Measurements from ENCODE around the gene GNAL. TPM values are rescaled to one million over a fixed set of nuclear protein-coding genes. Genes with fewer than 3 reads are reported as not detected.

The GNAL gene
- total RNA-seq, 1 donor from 2014 or later, result 1.1 TPM

DNA sequence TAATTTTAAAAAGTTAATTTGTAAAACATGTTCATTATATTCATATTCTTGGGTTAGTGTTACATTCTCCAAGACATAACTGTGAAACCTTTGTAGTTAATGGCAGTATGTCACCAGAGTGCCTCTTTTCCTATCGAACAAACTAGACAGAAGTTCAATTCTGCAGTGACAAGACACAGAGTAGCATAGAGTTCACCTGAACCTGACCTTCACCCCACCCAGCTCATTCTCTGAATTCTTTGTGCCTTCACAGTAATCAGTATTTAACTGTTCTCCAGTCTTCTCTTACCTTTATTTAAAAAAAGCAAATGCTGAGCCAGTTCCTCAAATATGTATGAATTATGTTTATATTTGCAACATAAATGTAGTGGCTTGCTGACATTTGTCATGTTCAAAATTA lies 109.2 kb downstream of the GNAL start:
- Histone ChIP-seq H3K36me3 (no peaks in the 10 kb centered on the region), H3K4me3 (no peak overlapping the region), H3K4me1 (no peaks in the 10 kb centered on the region), H3K9me3 (replicated peaks) (no peaks in the 10 kb centered on the region), H3K27ac (replicated peaks) (no peak overlapping the region), H3K27me3 (ENCODE audit: low read depth) (no peaks in the 10 kb centered on the region)
- TF ChIP-seq, protein P1, sequence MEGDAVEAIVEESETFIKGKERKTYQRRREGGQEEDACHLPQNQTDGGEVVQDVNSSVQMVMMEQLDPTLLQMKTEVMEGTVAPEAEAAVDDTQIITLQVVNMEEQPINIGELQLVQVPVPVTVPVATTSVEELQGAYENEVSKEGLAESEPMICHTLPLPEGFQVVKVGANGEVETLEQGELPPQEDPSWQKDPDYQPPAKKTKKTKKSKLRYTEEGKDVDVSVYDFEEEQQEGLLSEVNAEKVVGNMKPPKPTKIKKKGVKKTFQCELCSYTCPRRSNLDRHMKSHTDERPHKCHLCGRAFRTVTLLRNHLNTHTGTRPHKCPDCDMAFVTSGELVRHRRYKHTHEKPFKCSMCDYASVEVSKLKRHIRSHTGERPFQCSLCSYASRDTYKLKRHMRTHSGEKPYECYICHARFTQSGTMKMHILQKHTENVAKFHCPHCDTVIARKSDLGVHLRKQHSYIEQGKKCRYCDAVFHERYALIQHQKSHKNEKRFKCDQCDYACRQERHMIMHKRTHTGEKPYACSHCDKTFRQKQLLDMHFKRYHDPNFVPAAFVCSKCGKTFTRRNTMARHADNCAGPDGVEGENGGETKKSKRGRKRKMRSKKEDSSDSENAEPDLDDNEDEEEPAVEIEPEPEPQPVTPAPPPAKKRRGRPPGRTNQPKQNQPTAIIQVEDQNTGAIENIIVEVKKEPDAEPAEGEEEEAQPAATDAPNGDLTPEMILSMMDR (IDR thresholded peaks at IDR 0.05; ENCODE audit: borderline replicate concordance), result no peak
- intact Hi-C loops (cut with micrococcal nuclease), result no loop called here
- no peak for DNase-seq

DNA sequence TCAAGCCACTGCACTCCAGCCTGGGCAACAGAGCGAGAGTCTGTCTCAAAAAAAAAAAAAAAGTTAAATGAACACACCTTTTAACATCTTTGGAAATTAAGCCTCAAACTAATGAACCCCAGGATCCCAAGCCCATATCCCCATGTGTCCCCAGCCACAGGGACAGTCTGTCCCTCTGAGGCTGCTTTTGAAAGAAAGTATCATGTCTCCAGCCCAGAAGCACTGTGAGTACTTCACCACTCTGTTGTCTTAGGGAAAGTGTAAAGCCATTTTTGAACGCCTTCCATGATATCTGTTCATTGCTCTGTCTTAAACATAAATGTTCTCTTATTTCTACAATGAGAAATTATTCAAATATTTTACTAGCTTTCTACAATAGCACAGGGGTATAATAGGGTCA lies 110.0 kb downstream of the GNAL start:
- DNase-seq, result no peak
- H3K4me1 ChIP-seq, result no peaks in the 10 kb centered on the region

DNA sequence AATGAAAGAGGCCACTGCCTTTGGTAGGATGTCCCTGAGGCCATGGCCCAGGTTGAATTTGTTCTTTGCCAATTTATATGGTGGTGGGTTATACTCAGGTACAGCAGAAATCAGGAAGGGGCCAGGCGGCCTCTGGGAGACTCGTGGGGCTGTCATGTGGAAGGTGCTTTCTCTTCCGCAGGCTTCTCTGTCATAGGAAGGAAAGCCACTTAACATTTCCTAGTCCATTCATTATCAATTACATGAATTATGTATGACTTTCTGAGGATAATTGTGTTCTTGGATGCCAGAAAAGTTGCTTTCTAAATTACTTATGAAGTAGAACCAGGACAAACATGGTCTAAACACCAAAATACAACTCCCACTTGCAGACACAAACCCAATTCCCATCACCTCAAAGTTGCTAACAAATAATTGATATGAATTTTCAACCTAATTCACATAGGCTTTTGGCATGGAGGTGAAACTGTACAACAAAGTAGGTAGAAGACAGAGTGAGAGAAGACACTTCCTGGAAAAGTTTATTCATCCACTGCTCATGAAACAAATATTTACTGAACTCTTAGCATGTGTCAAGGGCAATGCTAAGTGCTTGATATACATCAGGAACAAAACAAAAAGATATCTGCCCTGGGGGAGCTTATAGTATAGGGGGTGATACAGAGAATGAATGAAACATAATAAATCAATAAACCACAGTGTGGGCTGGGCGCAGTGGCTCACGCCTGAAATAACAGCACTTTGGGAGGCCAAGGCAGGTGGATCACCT lies 111.7 kb downstream of the GNAL start:
- Histone ChIP-seq H3K27me3 (ENCODE audit: low read depth) (no peaks in the 10 kb centered on the region), H3K4me1 (no peaks in the 10 kb centered on the region), H3K27ac (replicated peaks) (no peak overlapping the region), H3K9me3 (replicated peaks) (no peaks in the 10 kb centered on the region), H3K36me3 (no peaks in the 10 kb centered on the region), H3K4me3 (no peak overlapping the region)
- DNase-seq, result no peak
- TF ChIP-seq, protein P1 (IDR thresholded peaks at IDR 0.05; ENCODE audit: borderline replicate concordance), result no peak
- intact Hi-C loops (cut with micrococcal nuclease), result no loop called here

More for the DNA sequence above, 110.0 kb downstream of the GNAL start:
- Histone ChIP-seq H3K4me3 (no peak overlapping the region), H3K36me3 (no peaks in the 10 kb centered on the region), H3K27me3 (ENCODE audit: low read depth) (no peaks in the 10 kb centered on the region), H3K9me3 (replicated peaks) (no peaks in the 10 kb centered on the region), H3K27ac (replicated peaks) (no peak overlapping the region)
- intact Hi-C loops (cut with micrococcal nuclease), result no loop called here
- TF ChIP-seq, protein P1 (IDR thresholded peaks at IDR 0.05; ENCODE audit: borderline replicate concordance), result no peak

DNA sequence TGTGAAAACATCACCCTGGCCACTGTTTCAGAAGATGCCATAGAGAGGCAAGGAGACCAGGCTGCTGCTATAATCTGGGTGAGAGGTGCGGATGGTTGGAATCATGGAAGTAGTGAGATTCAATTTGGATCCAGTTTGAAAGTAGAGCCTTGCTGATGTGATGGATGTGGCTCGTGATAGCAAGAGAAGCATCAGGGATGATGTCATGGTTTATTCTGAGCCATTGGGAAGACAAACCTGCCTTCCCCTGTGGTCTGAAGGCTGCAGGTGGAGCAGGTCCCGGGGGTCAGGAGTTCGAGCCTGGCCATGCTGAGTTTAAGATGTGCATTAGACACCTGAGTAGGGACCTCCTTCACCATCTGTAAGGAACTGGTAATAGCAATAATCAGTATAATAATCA lies 112.5 kb downstream of the GNAL start:
- Histone ChIP-seq H3K4me1 (no peaks in the 10 kb centered on the region), H3K27ac (replicated peaks) (no peak overlapping the region), H3K9me3 (replicated peaks) (no peaks in the 10 kb centered on the region), H3K27me3 (ENCODE audit: low read depth) (no peaks in the 10 kb centered on the region), H3K36me3 (no peaks in the 10 kb centered on the region), H3K4me3 (no peak overlapping the region)
- intact Hi-C loops (cut with micrococcal nuclease), result no loop called here
- TF ChIP-seq, protein P1 (IDR thresholded peaks at IDR 0.05; ENCODE audit: borderline replicate concordance), result no peak
- DNase-seq, result no peak

DNA sequence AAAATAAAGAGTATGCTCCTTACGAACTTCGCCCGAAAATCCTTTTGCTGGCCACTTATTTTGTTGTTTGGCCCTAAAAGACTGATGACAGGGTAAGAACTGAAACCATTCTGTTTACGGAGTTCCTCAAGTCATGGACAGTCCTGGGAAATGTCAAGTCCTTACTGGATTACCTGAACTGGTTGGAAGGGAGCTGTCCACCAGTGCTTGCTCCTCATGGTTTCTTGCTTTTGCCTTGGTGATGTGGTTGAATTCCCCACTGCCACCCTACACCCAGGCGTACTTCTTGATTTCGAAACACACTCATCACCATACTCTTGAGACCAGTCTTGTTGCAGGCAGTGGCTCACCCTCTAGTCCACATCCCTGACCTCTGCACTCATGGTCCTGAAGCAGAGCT lies 113.1 kb downstream of the GNAL start:
- intact Hi-C loops (cut with micrococcal nuclease), result no loop called here
- Histone ChIP-seq H3K27ac (replicated peaks) (no peak overlapping the region), H3K4me3 (no peak overlapping the region), H3K36me3 (no peaks in the 10 kb centered on the region), H3K27me3 (ENCODE audit: low read depth) (no peaks in the 10 kb centered on the region), H3K9me3 (replicated peaks) (no peaks in the 10 kb centered on the region), H3K4me1 (no peaks in the 10 kb centered on the region)
- TF ChIP-seq, protein P1 (IDR thresholded peaks at IDR 0.05; ENCODE audit: borderline replicate concordance), result no peak
- DNase-seq, result no peak

Measured in left ventricle myocardium inferior (tissue), 1 donor.